ENCODE results near the gene APOL5. TPM values are rescaled to one million over a fixed set of nuclear protein-coding genes. Genes with fewer than 3 reads are reported as not detected.
A peak's percentile ranks its signal among the peaks of the same experiment; 100 is the strongest.

APOL5 gene
- total RNA-seq, 1 donor from 2014 or later: not detected

DNA sequence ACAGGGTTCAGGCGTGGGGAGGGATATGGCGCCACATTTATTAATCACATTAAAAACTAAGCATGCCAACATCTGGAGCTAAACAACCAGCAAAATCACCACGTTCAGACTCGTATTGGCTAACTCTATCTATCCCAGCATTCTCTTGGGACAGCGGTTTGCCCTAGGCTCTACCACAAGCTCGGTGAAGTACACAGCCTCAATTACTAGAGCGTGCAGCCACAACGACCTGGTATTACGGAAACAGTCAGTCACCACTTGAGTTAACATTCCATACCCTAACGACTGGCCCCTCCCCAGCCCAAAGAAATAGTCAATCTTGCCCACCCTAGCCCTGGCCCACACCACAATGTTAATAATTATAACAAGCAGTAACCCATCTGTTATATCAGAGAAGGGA lies 32.1 kb downstream of the APOL5 start:
- no peak for DNase-seq (ENCODE audit: low read depth, low spot score)
- TF ChIP-seq, protein P1, sequence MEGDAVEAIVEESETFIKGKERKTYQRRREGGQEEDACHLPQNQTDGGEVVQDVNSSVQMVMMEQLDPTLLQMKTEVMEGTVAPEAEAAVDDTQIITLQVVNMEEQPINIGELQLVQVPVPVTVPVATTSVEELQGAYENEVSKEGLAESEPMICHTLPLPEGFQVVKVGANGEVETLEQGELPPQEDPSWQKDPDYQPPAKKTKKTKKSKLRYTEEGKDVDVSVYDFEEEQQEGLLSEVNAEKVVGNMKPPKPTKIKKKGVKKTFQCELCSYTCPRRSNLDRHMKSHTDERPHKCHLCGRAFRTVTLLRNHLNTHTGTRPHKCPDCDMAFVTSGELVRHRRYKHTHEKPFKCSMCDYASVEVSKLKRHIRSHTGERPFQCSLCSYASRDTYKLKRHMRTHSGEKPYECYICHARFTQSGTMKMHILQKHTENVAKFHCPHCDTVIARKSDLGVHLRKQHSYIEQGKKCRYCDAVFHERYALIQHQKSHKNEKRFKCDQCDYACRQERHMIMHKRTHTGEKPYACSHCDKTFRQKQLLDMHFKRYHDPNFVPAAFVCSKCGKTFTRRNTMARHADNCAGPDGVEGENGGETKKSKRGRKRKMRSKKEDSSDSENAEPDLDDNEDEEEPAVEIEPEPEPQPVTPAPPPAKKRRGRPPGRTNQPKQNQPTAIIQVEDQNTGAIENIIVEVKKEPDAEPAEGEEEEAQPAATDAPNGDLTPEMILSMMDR (conservative IDR thresholded peaks at IDR 0.05): no peak
- peaks cover 18% of the 10 kb centered on the region for H3K4me1 Mint-ChIP-seq
- peak overlapping the region; percentile 52 for H3K27ac Mint-ChIP-seq (ENCODE audit: unreplicated experiment)
- no peaks in the 10 kb centered on the region for H3K9me3 Mint-ChIP-seq
- peaks cover 8% of the 10 kb centered on the region for H3K36me3 Mint-ChIP-seq (ENCODE audit: low read depth)
- H3K27me3 Mint-ChIP-seq (ENCODE audit: low read depth): no peaks in the 10 kb centered on the region
- H3K4me3 Mint-ChIP-seq: no peak overlapping the region

DNA sequence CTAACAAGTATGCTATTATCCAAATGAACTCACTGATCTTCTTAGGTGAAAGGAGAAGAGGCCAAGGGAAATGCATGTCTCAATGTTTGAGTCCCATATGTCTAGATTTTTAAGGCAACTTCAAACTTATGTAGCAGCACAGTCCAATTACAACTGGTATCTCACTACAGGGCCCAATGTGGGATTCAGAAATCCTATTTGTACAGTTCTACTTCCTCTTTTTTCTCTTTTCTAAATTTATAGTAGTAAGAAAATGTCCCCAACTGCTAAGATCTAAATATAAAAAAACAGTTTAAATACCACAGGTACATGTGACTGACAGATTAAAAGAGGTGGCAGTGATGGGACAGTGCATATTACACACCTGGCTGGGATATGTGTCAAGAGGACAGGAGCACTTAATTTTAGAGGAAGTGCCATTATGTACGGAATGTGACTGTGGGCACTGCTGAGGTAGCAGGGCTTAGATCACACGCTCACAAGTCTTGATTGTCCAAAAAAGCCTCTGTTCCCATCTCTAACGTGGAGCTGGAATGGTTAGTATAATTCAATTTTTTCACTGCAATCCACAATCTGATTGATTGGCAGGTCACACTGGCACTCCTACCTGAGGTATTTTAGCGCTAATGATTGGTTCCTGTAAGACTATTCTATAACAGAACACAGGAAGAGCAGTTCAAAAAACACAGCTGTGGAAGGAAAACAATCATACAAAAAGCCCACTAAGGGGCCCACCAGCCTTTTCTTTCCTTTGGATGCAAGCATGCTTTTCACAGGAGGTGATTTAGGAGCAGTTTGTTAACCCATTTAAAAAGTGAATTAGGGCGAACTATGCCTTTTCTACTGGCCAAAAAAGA lies 34.6 kb downstream of the APOL5 start:
- Mint-ChIP-seq H3K4me3 (peak overlapping the region; percentile 1), H3K27ac (ENCODE audit: unreplicated experiment) (peak overlapping the region; percentile 44), H3K36me3 (ENCODE audit: low read depth) (peaks cover 6% of the 10 kb centered on the region), H3K4me1 (peaks cover 18% of the 10 kb centered on the region), H3K27me3 (ENCODE audit: low read depth) (no peaks in the 10 kb centered on the region), H3K9me3 (no peaks in the 10 kb centered on the region)
- TF ChIP-seq, protein P1 (conservative IDR thresholded peaks at IDR 0.05): no peak
- DNase-seq (ENCODE audit: low read depth, low spot score): no peak

DNA sequence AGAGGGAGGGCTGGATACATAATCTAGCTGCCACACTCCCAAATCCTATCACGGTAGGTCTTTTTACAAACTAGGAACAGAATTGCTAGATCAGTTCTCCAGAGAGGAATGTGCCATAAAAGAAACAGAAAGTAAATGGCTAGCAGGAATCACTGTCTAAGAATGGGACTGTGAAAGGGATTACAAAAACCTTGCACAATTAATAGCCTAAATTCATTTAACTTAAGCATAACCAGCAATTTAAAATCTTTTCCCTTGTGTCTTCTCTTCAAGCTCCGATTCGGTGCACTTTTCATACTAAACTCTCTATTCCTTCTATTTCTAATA lies 35.2 kb downstream of the APOL5 start:
- TF ChIP-seq, protein P1 (conservative IDR thresholded peaks at IDR 0.05): no peak
- H3K4me3 Mint-ChIP-seq: peak overlapping the region; percentile 1
- H3K9me3 Mint-ChIP-seq: no peaks in the 10 kb centered on the region
- H3K36me3 Mint-ChIP-seq (ENCODE audit: low read depth): peaks cover 6% of the 10 kb centered on the region
- no peak for DNase-seq (ENCODE audit: low read depth, low spot score)
- H3K27me3 Mint-ChIP-seq (ENCODE audit: low read depth): no peaks in the 10 kb centered on the region
- H3K4me1 Mint-ChIP-seq: peaks cover 18% of the 10 kb centered on the region
- H3K27ac Mint-ChIP-seq (ENCODE audit: unreplicated experiment): peak overlapping the region; percentile 44

DNA sequence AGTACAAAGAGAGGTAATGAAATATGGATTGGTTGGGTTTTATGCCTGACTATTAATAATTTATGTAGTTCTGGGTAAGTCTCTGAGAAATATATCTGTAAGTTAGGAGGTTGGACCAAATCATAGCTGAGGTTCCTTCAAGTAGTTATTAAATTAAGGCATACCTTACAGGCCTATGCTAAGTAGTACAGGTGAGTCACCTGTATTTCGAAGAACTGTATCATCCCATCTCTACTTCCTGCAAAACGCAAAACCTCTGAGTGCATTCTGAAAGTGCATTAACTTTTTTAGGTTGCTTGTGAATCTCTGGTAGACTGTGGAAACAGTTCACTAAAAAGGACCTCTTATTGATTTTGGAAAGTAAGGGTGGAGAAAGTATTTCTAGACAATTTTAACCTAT lies 37.1 kb downstream of the APOL5 start:
- TF ChIP-seq, protein P1 (conservative IDR thresholded peaks at IDR 0.05): no peak
- Mint-ChIP-seq H3K27me3 (ENCODE audit: low read depth) (no peaks in the 10 kb centered on the region), H3K4me3 (no peak overlapping the region), H3K4me1 (peaks cover 18% of the 10 kb centered on the region), H3K36me3 (ENCODE audit: low read depth) (peaks cover 12% of the 10 kb centered on the region), H3K27ac (ENCODE audit: unreplicated experiment) (no peak overlapping the region), H3K9me3 (no peaks in the 10 kb centered on the region)
- DNase-seq (ENCODE audit: low read depth, low spot score): no peak

DNA sequence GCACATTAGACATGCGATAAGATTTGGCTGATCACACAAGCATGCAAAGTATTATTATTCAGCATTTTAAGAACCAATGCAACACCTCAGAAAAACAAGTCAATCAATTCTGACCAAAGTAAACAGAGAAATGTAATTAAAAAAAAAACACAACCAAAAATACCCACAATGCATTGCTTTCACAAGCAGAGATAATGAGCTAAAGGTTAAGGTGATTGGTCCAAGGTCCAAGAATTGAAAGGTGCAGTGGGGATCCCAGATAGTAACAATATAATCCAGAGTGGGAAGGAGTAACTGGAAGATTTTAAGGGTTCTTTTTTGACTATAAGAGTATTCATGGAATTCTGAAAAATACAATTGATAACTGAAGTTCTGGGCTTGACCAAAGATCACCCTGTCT lies 39.0 kb downstream of the APOL5 start:
- no peaks in the 10 kb centered on the region for H3K9me3 Mint-ChIP-seq
- TF ChIP-seq, protein P1 (conservative IDR thresholded peaks at IDR 0.05): no peak
- peaks cover 12% of the 10 kb centered on the region for H3K36me3 Mint-ChIP-seq (ENCODE audit: low read depth)
- H3K27me3 Mint-ChIP-seq (ENCODE audit: low read depth): no peaks in the 10 kb centered on the region
- no peak overlapping the region for H3K4me3 Mint-ChIP-seq
- no peak for DNase-seq (ENCODE audit: low read depth, low spot score)
- no peak overlapping the region for H3K27ac Mint-ChIP-seq (ENCODE audit: unreplicated experiment)
- peaks cover 17% of the 10 kb centered on the region for H3K4me1 Mint-ChIP-seq
